ENCODE measurements around the gene NEDD4L. TPM values are rescaled to one million over a fixed set of nuclear protein-coding genes. Genes with fewer than 3 reads are reported as not detected.

NEDD4L gene
- total RNA-seq, 1 donor from 2014 or later: 5.1 TPM

DNA sequence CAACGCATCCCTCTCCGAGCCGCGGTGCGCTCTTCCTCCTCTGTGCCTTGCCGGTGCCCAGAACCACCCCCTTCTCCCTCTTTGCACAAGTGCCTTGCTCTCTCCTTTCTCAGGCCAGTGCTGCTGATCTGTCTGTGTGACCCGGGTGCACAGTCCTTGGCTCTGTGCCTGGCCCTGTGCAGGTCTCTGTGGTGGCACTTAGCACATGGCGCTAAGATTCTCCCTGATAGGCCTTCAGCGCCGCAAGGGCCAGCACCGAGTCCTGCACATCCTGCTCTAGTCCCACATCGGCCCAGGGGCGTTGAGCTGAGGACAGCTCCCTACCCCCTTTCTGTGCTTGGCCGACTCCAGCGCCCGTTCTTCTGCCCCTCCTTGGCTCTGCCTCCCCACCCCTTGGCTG, 136.1 kb downstream of the NEDD4L start:
- no peak for DNase-seq (ENCODE audit: low spot score)
- no peaks in the 10 kb centered on the region for H3K36me3 Mint-ChIP-seq (ENCODE audit: low read depth)
- peaks cover 2% of the 10 kb centered on the region for H3K27me3 Mint-ChIP-seq (ENCODE audit: low read depth)
- H3K4me1 Mint-ChIP-seq (ENCODE audit: low read depth): no peaks in the 10 kb centered on the region
- H3K9me3 Mint-ChIP-seq: no peaks in the 10 kb centered on the region
- no peak overlapping the region for H3K27ac Mint-ChIP-seq
- H3K4me3 Mint-ChIP-seq (ENCODE audit: low read depth): no peak overlapping the region
- intact Hi-C loops (cut with micrococcal nuclease): loop anchor here (2.0 to 5.0 kb wide), 2 partner anchors 138 to 143 kb away; partner anchors contain the start of gene NEDD4L

DNA sequence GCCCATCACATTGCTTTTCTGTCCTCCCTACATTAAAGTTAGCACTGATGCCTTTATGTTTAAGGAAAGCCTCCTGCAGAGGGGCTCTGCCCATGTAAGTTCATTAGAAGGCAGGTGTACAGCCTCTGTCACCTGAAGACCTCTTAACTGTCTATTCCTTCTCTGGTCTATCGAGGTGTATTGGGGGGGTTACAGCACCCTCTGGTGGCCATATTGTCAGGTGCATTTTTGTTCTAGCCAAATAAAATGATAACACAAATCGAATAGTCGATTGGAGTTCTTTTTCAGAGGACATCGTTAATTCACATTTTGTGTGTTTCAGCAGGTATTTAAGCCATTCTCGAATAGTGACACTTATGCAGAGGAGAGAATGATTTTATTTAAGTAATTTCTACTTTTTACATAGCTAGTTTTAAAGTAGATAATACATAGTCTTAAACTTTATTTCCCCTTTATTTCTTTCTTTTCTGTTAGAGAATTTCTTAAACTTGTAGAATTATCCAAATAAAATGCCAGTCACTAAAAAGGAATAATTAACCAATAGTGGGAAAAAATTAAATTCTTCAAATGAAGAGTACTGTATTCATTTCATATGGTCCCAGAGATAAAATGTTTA, 136.8 kb downstream of the NEDD4L start:
- Mint-ChIP-seq H3K9me3 (no peaks in the 10 kb centered on the region), H3K36me3 (ENCODE audit: low read depth) (no peaks in the 10 kb centered on the region), H3K4me1 (ENCODE audit: low read depth) (no peaks in the 10 kb centered on the region), H3K27ac (no peak overlapping the region), H3K27me3 (ENCODE audit: low read depth) (peaks cover 2% of the 10 kb centered on the region), H3K4me3 (ENCODE audit: low read depth) (no peak overlapping the region)
- intact Hi-C loops (cut with micrococcal nuclease): loop anchor here (2.0 to 5.0 kb wide), 2 partner anchors 139 to 142 kb away; partner anchors contain the start of gene NEDD4L
- peak; percentile 17 for DNase-seq (ENCODE audit: low spot score)

GRCh38 chr18:58181988-58182387, 138.0 kb downstream of the NEDD4L start:
- Mint-ChIP-seq H3K9me3 (no peaks in the 10 kb centered on the region), H3K36me3 (ENCODE audit: low read depth) (no peaks in the 10 kb centered on the region), H3K27ac (no peak overlapping the region), H3K4me3 (ENCODE audit: low read depth) (no peak overlapping the region), H3K4me1 (ENCODE audit: low read depth) (no peaks in the 10 kb centered on the region), H3K27me3 (ENCODE audit: low read depth) (peaks cover 2% of the 10 kb centered on the region)
- DNase-seq (ENCODE audit: low spot score): no peak
- intact Hi-C loops (cut with micrococcal nuclease): loop anchor here (2.0 to 5.0 kb wide), 2 partner anchors 140 to 141 kb away; partner anchors contain the start of gene NEDD4L

- no peaks in the 10 kb centered on the region for H3K4me1 Mint-ChIP-seq (ENCODE audit: low read depth)
- H3K27me3 Mint-ChIP-seq (ENCODE audit: low read depth): no peaks in the 10 kb centered on the region
- DNase-seq (ENCODE audit: low spot score): no peak
- H3K9me3 Mint-ChIP-seq: no peaks in the 10 kb centered on the region
- no peak overlapping the region for H3K4me3 Mint-ChIP-seq (ENCODE audit: low read depth)
- no peak overlapping the region for H3K27ac Mint-ChIP-seq
- H3K36me3 Mint-ChIP-seq (ENCODE audit: low read depth): no peaks in the 10 kb centered on the region
- intact Hi-C loops (cut with micrococcal nuclease): loop anchor here (5.0 kb wide), 1 partner anchor 141 kb away; the partner anchor contains the start of gene NEDD4L
Measured at GRCh38 chr18:58183226-58183625, 139.2 kb downstream of the NEDD4L start.

- DNase-seq (ENCODE audit: low spot score): no peak
- no peaks in the 10 kb centered on the region for H3K36me3 Mint-ChIP-seq (ENCODE audit: low read depth)
- intact Hi-C loops (cut with micrococcal nuclease): no loop called here
- H3K27ac Mint-ChIP-seq: no peak overlapping the region
- no peaks in the 10 kb centered on the region for H3K4me1 Mint-ChIP-seq (ENCODE audit: low read depth)
- no peak overlapping the region for H3K4me3 Mint-ChIP-seq (ENCODE audit: low read depth)
- no peaks in the 10 kb centered on the region for H3K27me3 Mint-ChIP-seq (ENCODE audit: low read depth)
- no peaks in the 10 kb centered on the region for H3K9me3 Mint-ChIP-seq
Measured at GRCh38 chr18:58186258-58186948, 142.4 kb downstream of the NEDD4L start.

- no peaks in the 10 kb centered on the region for H3K4me1 Mint-ChIP-seq (ENCODE audit: low read depth)
- H3K9me3 Mint-ChIP-seq: no peaks in the 10 kb centered on the region
- peaks cover 3% of the 10 kb centered on the region for H3K27me3 Mint-ChIP-seq (ENCODE audit: low read depth)
- intact Hi-C loops (cut with micrococcal nuclease): no loop called here
- H3K4me3 Mint-ChIP-seq (ENCODE audit: low read depth): no peak overlapping the region
- no peak overlapping the region for H3K27ac Mint-ChIP-seq
- H3K36me3 Mint-ChIP-seq (ENCODE audit: low read depth): no peaks in the 10 kb centered on the region
- DNase-seq (ENCODE audit: low spot score): no peak
Measured at GRCh38 chr18:58187674-58188073, 143.6 kb downstream of the NEDD4L start.

- Mint-ChIP-seq H3K36me3 (ENCODE audit: low read depth) (no peaks in the 10 kb centered on the region), H3K4me1 (ENCODE audit: low read depth) (no peaks in the 10 kb centered on the region), H3K4me3 (ENCODE audit: low read depth) (no peak overlapping the region), H3K27me3 (ENCODE audit: low read depth) (peaks cover 6% of the 10 kb centered on the region), H3K9me3 (no peaks in the 10 kb centered on the region), H3K27ac (no peak overlapping the region)
- intact Hi-C loops (cut with micrococcal nuclease): no loop called here
- DNase-seq (ENCODE audit: low spot score): no peak
Measured at GRCh38 chr18:58188996-58189395, 145.0 kb downstream of the NEDD4L start.

DNA sequence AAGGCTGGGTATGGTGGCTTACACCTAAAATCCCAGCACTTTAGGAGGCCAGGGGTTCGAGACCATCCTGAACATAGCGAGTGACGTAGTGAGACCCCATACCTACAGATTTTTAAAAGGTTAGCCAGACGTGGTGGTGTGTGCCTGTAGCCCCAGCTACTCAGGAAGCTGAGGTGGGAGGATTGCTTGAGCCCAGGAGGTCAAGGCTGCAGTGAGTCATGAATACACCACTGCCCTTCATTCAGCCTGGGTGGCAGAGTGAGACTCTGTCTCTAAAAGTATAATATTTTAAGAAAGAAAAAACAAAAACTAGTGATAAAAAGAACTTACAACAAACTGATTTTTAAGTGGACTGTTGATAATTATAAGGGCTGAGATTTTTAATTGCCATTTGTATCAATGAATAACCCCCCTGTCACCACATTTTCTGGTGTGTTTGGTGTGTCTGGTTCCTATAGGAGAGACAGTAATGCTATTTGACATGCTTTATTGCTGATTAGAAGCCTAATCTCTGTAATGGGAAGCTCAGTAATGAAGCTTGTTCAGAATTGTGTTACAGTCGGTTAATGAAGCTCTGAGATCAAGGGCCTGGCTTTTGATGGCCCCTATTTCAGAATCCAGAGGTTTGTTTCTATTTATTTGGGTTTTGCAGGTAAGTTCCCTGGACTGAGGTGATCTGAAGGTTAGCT, 147.0 kb downstream of the NEDD4L start:
- DNase-seq (ENCODE audit: low spot score): no peak
- H3K27ac Mint-ChIP-seq: no peak overlapping the region
- peaks cover 3% of the 10 kb centered on the region for H3K4me1 Mint-ChIP-seq (ENCODE audit: low read depth)
- intact Hi-C loops (cut with micrococcal nuclease): no loop called here
- no peaks in the 10 kb centered on the region for H3K9me3 Mint-ChIP-seq
- H3K27me3 Mint-ChIP-seq (ENCODE audit: low read depth): peaks cover 18% of the 10 kb centered on the region
- H3K36me3 Mint-ChIP-seq (ENCODE audit: low read depth): no peaks in the 10 kb centered on the region
- H3K4me3 Mint-ChIP-seq (ENCODE audit: low read depth): no peak overlapping the region

DNA sequence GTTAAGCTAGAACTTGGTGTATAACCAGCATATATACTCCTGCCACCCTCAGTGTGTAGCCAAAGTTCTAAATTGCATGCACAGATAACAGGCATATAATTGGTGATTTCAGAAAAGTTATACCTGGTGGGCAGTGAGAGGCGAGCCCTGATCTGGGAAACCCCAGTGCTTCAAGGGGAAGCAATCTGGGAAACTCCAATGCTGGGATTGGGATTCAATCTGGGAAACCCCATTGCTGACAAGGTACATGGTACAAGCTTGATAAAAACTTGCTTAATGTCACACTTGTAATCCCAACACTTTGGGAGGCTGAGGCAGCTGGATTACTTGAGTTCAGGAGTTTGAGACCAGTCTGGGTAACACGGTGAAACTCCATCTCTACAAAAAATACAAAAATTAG, 147.6 kb downstream of the NEDD4L start:
- H3K27me3 Mint-ChIP-seq (ENCODE audit: low read depth): peaks cover 23% of the 10 kb centered on the region
- peaks cover 4% of the 10 kb centered on the region for H3K4me1 Mint-ChIP-seq (ENCODE audit: low read depth)
- intact Hi-C loops (cut with micrococcal nuclease): no loop called here
- no peaks in the 10 kb centered on the region for H3K36me3 Mint-ChIP-seq (ENCODE audit: low read depth)
- H3K27ac Mint-ChIP-seq: no peak overlapping the region
- no peak overlapping the region for H3K4me3 Mint-ChIP-seq (ENCODE audit: low read depth)
- no peak for DNase-seq (ENCODE audit: low spot score)
- no peaks in the 10 kb centered on the region for H3K9me3 Mint-ChIP-seq

DNA sequence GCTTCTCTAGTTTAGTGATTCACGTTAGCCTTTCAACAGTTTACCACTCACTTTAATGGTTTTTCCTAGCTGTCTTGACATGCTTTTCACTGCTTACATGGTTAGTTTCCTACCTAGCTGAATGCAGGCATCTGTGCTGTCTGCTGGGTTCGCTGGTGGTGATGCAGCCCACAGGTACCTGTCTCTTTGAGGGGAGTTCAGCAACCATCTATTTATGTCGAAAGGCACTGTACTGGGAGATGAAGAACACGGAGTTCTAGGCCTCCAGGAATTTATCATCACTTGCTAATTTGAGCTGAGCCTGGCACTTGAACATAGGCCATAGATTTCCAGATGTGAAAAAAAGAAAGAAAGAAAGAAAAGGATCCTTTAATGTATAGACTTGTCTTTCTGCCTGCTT, 148.5 kb downstream of the NEDD4L start:
- Mint-ChIP-seq H3K36me3 (ENCODE audit: low read depth) (no peaks in the 10 kb centered on the region), H3K9me3 (no peaks in the 10 kb centered on the region), H3K27me3 (ENCODE audit: low read depth) (peaks cover 26% of the 10 kb centered on the region), H3K27ac (no peak overlapping the region), H3K4me3 (ENCODE audit: low read depth) (no peak overlapping the region), H3K4me1 (ENCODE audit: low read depth) (peaks cover 4% of the 10 kb centered on the region)
- DNase-seq (ENCODE audit: low spot score): no peak
- intact Hi-C loops (cut with micrococcal nuclease): no loop called here

- Mint-ChIP-seq H3K27ac (no peak overlapping the region), H3K36me3 (ENCODE audit: low read depth) (no peaks in the 10 kb centered on the region), H3K9me3 (no peaks in the 10 kb centered on the region), H3K4me1 (ENCODE audit: low read depth) (peaks cover 4% of the 10 kb centered on the region), H3K27me3 (ENCODE audit: low read depth) (peaks cover 26% of the 10 kb centered on the region), H3K4me3 (ENCODE audit: low read depth) (no peak overlapping the region)
- DNase-seq (ENCODE audit: low spot score): no peak
- intact Hi-C loops (cut with micrococcal nuclease): no loop called here
Measured at GRCh38 chr18:58194028-58194427, 150.0 kb downstream of the NEDD4L start.

- intact Hi-C loops (cut with micrococcal nuclease): no loop called here
- no peak overlapping the region for H3K27ac Mint-ChIP-seq
- DNase-seq (ENCODE audit: low spot score): no peak
- H3K4me3 Mint-ChIP-seq (ENCODE audit: low read depth): peak overlapping the region; percentile 23
- H3K4me1 Mint-ChIP-seq (ENCODE audit: low read depth): peaks cover 4% of the 10 kb centered on the region
- H3K27me3 Mint-ChIP-seq (ENCODE audit: low read depth): peaks cover 26% of the 10 kb centered on the region
- no peaks in the 10 kb centered on the region for H3K9me3 Mint-ChIP-seq
- H3K36me3 Mint-ChIP-seq (ENCODE audit: low read depth): no peaks in the 10 kb centered on the region
Measured at GRCh38 chr18:58195278-58195765, 151.3 kb downstream of the NEDD4L start.

GRCh38 chr18:58196164-58196563, 152.1 kb downstream of the NEDD4L start:
- H3K27me3 Mint-ChIP-seq (ENCODE audit: low read depth): peaks cover 26% of the 10 kb centered on the region
- no peaks in the 10 kb centered on the region for H3K36me3 Mint-ChIP-seq (ENCODE audit: low read depth)
- H3K4me3 Mint-ChIP-seq (ENCODE audit: low read depth): no peak overlapping the region
- intact Hi-C loops (cut with micrococcal nuclease): no loop called here
- H3K4me1 Mint-ChIP-seq (ENCODE audit: low read depth): peaks cover 4% of the 10 kb centered on the region
- no peak overlapping the region for H3K27ac Mint-ChIP-seq
- H3K9me3 Mint-ChIP-seq: no peaks in the 10 kb centered on the region
- no peak for DNase-seq (ENCODE audit: low spot score)

All from activated T-helper 2 cell treated with anti-CD3 and anti-CD28 coated beads, Interferon-gamma antibody, Interleukin-2, Interleukin-4, amounts not matched to agents 10 μg/mL and 5 μg/mL and 100 μg/mL, durations not matched to agents 14 hours and 24 hours and 36 hours (primary cell).